KMS-11 (cell line): ENCODE measurements around the gene TNFRSF21.
"Not testable (repeated sequence)": the region's sequence is repeated elsewhere in the genome, so short reads cannot be mapped to it uniquely, and the experiment has no call there.

Experiments used
- H2AFZ ChIP-seq: fragments of 200-600 bp; sonication (generic); 2 replicates; pipeline ENCODE4 v1.6.1; 2016; ENCODE audit warnings: antibody characterized with exemption, mixed run types, low read depth
- H3K27ac ChIP-seq: fragments of 200-600 bp; sonication (generic); 2 replicates; pipeline ENCODE4 v1.6.1; 2016; ENCODE audit warnings: mild to moderate bottlenecking, mixed run types
- H3K27me3 ChIP-seq: fragments of 200-600 bp; sonication (generic); 2 replicates; pipeline ENCODE4 v1.6.1; 2017; ENCODE audit warnings: mild to moderate bottlenecking, low read depth, mixed run types, moderate library complexity; ENCODE audit not compliant: insufficient read depth
- H3K36me3 ChIP-seq: fragments of 200-600 bp; sonication (generic); 2 replicates; pipeline ENCODE4 v1.6.1; 2017; ENCODE audit warnings: mild to moderate bottlenecking, mixed run types; ENCODE audit not compliant: insufficient read depth
- H3K4me1 ChIP-seq: fragments of 200-600 bp; sonication (generic); 2 replicates; pipeline ENCODE4 v1.6.1; 2016; ENCODE audit warnings: mild to moderate bottlenecking, low read depth, mixed run types; ENCODE audit not compliant: poor library complexity, severe bottlenecking
- H3K4me2 ChIP-seq: fragments of 200-600 bp; sonication (generic); 2 replicates; pipeline ENCODE4 v1.7.0; 2016; ENCODE audit warnings: mild to moderate bottlenecking, mixed run types
- H3K4me3 ChIP-seq: fragments of 200-600 bp; sonication (generic); IDR thresholded peaks from 2 replicates; pipeline ENCODE4 v1.6.1; 2017; ENCODE audit warnings: low read depth, low read length, mixed read lengths; ENCODE audit not compliant: insufficient read depth
- H3K79me2 ChIP-seq: fragments of 200-600 bp; sonication (generic); 2 replicates; pipeline ENCODE4 v1.6.1; 2016; ENCODE audit warnings: low read depth, mixed run types; ENCODE audit not compliant: insufficient read depth
- H3K9ac ChIP-seq: fragments of 200-600 bp; sonication (generic); 2 replicates; pipeline ENCODE4 v1.6.1; 2016; ENCODE audit warnings: mild to moderate bottlenecking, mixed run types
- H4K20me1 ChIP-seq: fragments of 200-600 bp; sonication (generic); 2 replicates; pipeline ENCODE4 v1.6.1; 2016; ENCODE audit warnings: mild to moderate bottlenecking, mixed run types; ENCODE audit not compliant: insufficient read depth
- TF ChIP-seq, protein P1 (sequence below): fragments of 200-600 bp; sonication (generic); conservative IDR thresholded peaks from 2 replicates; pipeline ENCODE4 v1.6.1; 2017; ENCODE audit warnings: low read depth, mild to moderate bottlenecking, antibody characterized with exemption, low read length, moderate library complexity, mixed read lengths

TNFRSF21 gene

GRCh38 chr6:47334334-47334733, 24.6 kb upstream of the TNFRSF21 start:
- H3K27me3 ChIP-seq: no peaks in the 10 kb centered on the region
- no peaks in the 10 kb centered on the region for H4K20me1 ChIP-seq
- no peak overlapping the region for H3K4me3 ChIP-seq
- TF ChIP-seq, protein P1, sequence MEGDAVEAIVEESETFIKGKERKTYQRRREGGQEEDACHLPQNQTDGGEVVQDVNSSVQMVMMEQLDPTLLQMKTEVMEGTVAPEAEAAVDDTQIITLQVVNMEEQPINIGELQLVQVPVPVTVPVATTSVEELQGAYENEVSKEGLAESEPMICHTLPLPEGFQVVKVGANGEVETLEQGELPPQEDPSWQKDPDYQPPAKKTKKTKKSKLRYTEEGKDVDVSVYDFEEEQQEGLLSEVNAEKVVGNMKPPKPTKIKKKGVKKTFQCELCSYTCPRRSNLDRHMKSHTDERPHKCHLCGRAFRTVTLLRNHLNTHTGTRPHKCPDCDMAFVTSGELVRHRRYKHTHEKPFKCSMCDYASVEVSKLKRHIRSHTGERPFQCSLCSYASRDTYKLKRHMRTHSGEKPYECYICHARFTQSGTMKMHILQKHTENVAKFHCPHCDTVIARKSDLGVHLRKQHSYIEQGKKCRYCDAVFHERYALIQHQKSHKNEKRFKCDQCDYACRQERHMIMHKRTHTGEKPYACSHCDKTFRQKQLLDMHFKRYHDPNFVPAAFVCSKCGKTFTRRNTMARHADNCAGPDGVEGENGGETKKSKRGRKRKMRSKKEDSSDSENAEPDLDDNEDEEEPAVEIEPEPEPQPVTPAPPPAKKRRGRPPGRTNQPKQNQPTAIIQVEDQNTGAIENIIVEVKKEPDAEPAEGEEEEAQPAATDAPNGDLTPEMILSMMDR: no peak
- H3K79me2 ChIP-seq: no peaks in the 10 kb centered on the region
- no peaks in the 10 kb centered on the region for H3K4me1 ChIP-seq
- no peak overlapping the region for H2AFZ ChIP-seq
- H3K36me3 ChIP-seq: no peaks in the 10 kb centered on the region
- no peak overlapping the region for H3K9ac ChIP-seq
- no peak overlapping the region for H3K27ac ChIP-seq
- no peak overlapping the region for H3K4me2 ChIP-seq

DNA sequence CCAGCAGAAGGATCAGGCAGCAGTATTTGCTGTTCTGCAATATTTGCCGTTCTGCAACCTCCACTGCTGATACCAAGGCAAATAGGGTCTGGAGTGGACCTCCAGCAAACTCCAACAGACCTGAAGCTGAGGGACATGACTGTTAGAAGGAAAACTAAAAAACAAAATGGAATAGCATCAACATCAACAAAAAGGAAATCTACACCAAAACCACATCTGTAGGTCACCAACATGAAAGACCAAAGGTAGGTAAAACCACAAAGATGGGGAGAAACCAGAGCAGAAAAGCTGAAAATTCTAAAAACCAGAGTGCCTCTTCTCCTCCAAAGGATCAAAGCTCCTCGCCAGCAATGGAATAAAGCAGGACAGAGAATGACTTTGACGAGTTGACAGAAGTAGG, 18.9 kb upstream of the TNFRSF21 start:
- not testable (repeated sequence) for H3K36me3 ChIP-seq, H4K20me1 ChIP-seq, H3K27me3 ChIP-seq, H3K79me2 ChIP-seq, H3K4me1 ChIP-seq, H3K27ac ChIP-seq, H3K4me3 ChIP-seq, H3K4me2 ChIP-seq, H3K9ac ChIP-seq, H2AFZ ChIP-seq

DNA sequence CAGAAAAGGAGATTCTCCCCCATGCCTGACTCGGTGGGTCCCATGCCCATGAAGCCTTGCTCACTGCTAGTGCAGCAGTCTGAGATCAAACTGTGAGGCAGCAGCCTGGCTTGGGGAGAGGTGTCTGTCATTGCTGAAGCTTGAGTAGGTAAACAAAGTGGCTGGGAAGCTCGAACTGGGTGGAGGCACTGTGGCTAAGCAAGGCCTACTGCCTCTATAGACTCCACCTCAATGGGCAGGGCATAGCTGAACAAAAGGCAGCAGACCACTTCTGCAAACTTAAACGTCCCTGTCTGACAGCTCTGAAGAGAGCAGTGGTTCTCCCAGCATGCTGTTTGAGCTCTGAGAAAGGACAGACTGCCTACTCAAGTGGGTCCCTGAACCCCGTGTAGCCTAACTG, 18.4 kb upstream of the TNFRSF21 start:
- H3K4me1 ChIP-seq, H2AFZ ChIP-seq, H3K36me3 ChIP-seq, H3K27ac ChIP-seq, H4K20me1 ChIP-seq, H3K9ac ChIP-seq, H3K4me2 ChIP-seq, H3K27me3 ChIP-seq, H3K4me3 ChIP-seq, H3K79me2 ChIP-seq: not testable (repeated sequence)

DNA sequence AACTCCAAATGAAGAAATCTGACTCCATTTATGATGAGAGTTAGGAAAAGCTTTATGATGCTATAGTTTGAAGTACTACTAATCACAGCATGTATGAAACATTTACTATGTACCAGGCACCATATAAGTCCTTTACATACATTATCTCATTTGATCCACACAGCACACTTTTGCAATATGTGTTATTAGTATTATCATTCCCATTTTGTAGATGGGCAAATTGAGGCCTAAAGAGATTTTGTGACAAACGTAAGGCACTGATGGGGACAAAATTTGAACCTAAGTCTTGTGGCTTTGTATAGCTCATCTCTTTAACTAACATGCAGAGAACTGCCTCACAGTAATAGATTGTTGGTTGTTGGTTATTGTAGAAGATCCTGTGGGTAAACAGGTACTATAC, 14.2 kb upstream of the TNFRSF21 start:
- Histone ChIP-seq H3K36me3 (no peaks in the 10 kb centered on the region), H3K27me3 (no peaks in the 10 kb centered on the region), H2AFZ (no peak overlapping the region), H3K27ac (no peak overlapping the region), H3K4me3 (no peak overlapping the region), H3K79me2 (no peaks in the 10 kb centered on the region), H3K9ac (no peak overlapping the region), H3K4me2 (no peak overlapping the region), H3K4me1 (no peaks in the 10 kb centered on the region), H4K20me1 (no peaks in the 10 kb centered on the region)
- TF ChIP-seq, protein P1: no peak

DNA sequence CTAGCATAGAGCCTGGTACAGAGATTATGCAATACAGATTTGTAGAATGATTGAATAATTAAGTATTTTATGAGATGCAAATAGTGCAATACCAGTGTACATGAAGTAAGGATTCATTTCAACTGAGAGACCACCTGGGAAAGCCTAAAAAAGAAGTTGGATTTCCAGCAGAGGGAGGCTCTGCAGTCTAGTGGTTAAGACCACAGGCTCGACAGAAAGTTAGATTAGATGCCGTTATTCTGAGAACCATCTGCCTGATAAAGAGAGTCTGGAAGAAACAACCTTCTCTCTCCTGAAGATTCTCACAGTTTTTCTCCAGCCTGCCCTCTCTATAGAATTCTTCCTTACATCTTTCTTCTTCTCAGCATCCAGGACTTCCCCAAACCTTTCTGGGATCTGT, 13.6 kb upstream of the TNFRSF21 start:
- Histone ChIP-seq H3K79me2 (no peaks in the 10 kb centered on the region), H3K36me3 (no peaks in the 10 kb centered on the region), H4K20me1 (no peaks in the 10 kb centered on the region), H3K9ac (no peak overlapping the region), H3K4me2 (no peak overlapping the region), H3K27ac (no peak overlapping the region), H2AFZ (no peak overlapping the region), H3K27me3 (no peaks in the 10 kb centered on the region), H3K4me3 (no peak overlapping the region), H3K4me1 (no peaks in the 10 kb centered on the region)
- TF ChIP-seq, protein P1: no peak

- no peaks in the 10 kb centered on the region for H3K36me3 ChIP-seq
- no peak overlapping the region for H3K4me2 ChIP-seq
- no peak overlapping the region for H2AFZ ChIP-seq
- H3K79me2 ChIP-seq: no peaks in the 10 kb centered on the region
- H3K4me3 ChIP-seq: no peak overlapping the region
- no peaks in the 10 kb centered on the region for H4K20me1 ChIP-seq
- TF ChIP-seq, protein P1: no peak
- H3K4me1 ChIP-seq: no peaks in the 10 kb centered on the region
- H3K27me3 ChIP-seq: no peaks in the 10 kb centered on the region
- no peak overlapping the region for H3K27ac ChIP-seq
- H3K9ac ChIP-seq: no peak overlapping the region
Measured at GRCh38 chr6:47321577-47321976, 11.9 kb upstream of the TNFRSF21 start.
